Activated naive CD8-positive, alpha-beta T cell treated with anti-CD3 and anti-CD28 coated beads, Interleukin-2, amount 50 U/mL, for 16 hours (primary cell): ENCODE results near the gene HOXA2.

Experiments used
- DNase-seq: peaks from one replicate; pipeline ENCODE4 v3.0.0-alpha.2; 2020; ENCODE audit warnings: low read depth, low spot score

The HOXA2 gene

DNA sequence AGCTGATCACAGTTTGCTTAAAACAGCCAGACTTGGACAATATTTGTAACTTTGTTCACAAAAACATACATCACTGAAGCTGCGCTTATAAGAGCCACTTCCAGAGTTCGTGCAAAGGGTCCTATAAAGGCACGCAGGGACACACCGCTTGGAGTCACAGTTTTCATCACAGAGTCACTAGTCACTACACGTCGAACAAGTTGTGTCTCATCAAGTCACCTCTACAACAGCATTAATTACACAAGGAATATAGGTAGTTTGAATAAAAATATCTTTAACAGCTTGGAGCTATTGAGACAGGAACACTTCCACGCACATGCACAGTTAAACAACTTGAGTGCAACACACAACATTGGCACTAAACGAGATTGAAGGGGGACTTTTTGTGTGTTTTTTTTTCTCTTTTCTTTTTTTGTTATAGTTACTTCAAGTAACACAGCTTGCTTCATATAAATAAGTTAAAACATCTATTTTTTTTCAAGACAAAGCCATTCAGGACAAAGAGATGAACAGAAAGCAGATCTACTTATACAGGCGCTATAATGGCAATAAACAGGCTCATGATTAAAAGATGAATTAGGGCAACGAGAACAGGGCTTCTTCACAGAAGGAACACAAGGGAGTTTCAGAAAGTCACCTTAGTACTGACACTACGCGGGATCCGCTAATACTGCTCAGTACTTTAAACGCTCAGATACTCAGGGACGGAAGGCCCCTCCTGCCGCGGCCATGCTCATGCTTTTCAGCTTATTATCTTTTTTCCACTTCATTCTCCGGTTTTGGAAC, 38.8 kb upstream of the HOXA2 start:
- no peak for DNase-seq

DNA sequence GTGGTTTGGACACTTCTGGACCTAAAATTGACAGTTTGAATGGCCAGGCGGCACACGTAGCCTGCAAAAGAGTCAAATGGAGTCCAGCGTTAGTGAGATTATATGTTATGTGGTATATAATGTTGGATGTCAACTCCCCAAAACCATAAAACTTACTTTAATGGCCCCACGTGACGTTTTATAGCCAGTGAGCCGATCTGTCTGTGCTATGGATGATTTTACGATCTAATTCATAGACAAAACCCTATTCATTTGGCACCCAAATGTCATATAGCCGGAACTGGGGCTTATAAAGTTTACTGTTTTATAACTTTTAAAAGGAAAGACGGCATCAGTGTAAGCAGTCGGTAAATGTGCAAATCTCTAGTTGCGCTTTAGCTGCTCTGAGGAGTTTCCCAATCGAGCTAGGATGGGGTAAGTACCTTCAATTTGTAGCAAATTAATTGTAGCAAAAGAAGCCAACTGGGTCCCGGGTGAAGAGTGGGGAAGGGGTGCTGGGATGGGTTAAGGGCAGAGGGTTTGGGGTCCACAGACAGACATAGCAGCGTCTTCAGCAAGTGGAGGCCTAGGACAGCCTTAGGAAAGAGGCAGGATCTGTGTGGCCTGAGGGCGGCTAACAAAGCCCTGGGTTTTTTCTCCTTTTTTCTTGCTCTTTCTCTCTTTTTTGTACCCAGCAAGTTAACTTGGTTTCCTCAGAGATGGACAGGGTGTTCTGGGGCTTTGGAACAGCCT, 37.8 kb upstream of the HOXA2 start:
- DNase-seq: no peak

DNA sequence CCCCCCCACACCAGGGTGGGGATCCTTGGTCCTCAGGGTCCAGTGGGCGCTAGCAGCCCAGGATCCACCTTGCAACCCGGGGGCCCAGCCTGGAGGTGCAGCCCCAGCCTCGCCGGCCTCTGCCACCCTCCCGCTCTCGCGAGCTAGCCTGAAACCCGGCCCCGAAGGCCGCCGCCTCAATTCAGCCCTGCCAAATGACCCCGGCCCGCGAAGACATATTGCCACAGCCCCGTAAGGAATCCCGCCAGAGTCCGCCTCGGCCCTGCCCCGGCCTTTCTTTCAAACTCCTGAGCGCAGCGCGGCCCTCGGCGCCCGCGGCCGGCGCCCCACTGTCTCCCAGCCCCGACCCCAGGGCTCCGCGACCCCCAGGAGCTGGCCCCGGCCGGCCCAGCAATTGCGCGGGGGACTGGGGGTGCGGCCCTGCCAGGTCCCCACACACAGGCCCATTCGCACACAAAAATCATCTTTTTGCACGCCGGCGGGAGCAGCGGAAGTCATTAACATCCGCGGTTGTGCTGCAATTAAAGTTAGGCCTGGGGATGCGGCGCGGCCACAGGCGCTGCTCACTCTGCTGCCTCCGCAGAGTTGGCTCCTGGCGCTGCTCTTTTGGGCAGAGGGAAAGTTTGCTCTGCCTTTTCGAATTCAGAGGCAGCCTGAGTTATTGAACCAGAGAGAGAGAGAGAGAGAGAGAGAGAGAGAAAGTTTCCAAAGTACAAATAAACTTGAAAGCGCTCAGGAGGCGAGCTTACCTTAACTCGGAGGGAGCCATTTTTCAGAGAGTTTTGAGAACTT, 37.0 kb upstream of the HOXA2 start:
- no peak for DNase-seq

DNA sequence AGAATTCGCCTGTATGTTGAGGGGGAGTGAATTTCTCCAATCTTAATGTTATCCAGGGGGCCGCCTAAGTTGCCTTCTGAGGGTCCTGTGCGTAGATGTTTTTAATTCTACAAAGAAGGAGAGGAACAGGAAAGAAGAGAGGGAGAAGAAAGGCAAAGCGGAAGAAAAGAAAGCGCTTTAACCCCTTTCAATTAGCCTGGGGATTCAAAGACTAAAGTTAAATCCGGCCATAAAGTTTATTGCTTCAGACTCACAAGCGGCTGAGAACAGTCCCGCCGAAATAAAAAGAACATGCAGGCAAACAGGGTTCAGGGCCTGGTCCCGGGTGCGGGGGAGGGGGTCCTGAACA, 36.5 kb upstream of the HOXA2 start:
- no peak for DNase-seq

DNA sequence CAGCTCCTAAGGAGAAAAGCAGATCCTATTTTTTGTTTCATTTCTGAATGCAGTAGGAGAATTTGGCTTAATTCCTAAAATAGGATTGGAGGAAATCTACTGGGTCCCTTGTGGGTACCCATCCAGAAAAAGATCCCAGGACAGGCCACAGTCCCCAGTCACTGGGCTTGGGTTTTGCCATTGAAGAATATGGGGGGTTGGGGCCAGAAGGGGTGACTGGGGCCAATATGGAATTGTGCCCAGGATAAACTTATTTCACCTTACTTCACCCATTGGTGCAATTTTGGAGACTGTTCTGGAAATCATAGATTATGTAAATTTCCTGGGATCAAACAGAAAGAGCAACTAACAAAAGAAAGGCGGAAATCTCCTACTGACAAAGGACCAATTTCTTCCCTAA, 36.0 kb upstream of the HOXA2 start:
- no peak for DNase-seq

DNA sequence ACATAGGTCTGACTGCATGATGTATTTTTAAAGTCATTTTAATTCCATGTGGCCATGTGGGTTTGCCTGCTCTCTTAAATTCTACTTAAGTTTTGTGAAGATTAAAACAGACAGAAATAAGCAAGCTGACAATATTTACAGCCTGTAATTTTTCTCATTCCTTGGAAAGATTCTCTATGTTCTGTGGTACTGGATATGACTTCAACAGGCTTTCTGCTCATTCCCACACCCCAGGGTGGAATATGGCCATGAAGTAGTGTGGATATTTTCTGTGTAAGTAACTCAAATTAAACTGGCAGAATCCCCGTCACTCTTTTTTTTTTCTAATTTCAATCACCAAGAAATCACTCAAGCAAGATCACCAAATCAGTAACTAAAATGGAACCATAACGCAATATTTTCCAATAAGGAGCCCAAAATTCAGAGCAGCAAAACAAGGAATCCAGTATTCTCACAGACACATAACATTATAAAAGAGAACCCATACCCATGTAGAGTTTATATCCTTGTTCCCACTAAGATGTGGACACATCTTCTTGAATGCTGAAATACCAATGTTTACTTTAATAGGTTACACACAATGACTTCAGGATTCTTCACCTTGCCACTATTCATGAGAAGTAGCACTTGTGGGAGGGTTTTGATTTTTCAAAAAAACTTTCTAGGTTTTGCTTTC, 35.3 kb upstream of the HOXA2 start:
- DNase-seq: no peak

DNA sequence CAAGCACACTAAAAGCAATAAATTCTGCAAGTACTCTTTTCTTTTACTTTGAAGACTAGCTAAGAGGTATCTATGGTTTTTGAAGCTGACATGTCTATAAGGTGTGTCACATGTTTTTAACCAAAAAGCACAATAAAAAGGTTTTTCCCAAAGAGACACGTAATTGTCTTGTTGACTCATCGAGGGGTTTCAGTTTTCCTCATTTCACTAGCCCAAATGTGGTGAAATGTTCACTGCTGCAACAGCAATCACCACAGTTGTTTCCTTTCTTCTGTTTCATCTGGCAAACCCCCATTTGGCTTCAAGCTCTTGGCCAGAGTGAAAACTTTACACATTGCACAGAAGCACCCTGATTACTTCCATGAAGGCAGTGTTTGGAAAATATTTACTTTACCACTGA, 31.9 kb upstream of the HOXA2 start:
- no peak for DNase-seq

DNA sequence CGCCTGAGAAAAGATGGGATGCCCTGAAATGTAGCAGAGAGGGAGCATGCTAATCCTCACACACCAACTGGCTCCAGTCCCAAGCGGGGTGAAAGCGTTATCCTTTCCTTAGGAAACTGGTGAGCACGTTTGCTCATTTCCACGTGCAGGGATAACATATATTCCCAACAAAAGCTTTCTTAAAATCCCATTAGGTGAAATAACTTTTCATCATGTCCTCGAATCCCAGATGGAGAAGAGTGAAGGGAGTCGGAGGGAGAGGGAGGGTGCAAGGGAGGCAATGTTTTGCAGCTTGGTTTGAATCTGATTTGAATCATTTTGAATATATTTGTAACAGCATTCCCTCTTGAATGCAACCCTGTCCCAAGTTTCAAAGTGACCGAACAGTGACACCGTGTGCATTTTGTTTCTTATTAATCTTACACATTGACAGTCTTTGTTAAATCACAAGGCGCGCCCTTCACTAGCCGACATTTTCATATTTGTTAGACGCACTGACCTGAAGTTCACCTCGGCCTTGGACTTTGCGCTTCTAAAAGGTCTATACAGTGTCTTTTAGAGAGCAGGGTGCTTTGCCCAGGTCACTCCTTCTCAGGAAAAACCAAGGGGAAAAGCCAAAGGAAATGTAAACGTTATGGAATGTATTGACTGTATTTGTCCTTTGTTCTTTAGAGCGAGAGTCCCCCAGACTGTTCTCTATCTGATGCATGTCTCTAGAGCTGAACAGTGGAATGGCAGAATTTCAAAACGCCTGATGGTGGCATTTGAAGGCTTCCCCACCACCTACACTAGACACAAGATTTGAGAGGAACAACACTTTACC, 31.1 kb upstream of the HOXA2 start:
- no peak for DNase-seq

DNA sequence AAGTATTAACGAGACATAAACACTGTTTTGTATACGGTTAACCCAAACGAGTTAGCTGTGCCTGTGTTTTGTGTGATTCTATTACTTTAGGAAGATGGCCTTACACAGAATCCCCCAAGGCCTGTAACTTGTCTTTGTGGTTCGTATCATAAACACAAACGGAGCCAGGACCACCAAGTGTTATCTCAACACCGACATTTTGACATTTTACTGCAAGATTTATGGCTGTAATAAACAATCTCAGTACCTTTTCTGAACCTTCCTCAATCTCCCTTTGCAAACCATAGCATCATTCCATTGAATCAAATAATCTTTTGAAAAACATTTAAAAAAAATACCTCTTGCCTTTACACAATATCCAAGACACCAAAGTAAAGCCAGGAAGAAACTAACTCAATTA, 30.5 kb upstream of the HOXA2 start:
- no peak for DNase-seq

DNA sequence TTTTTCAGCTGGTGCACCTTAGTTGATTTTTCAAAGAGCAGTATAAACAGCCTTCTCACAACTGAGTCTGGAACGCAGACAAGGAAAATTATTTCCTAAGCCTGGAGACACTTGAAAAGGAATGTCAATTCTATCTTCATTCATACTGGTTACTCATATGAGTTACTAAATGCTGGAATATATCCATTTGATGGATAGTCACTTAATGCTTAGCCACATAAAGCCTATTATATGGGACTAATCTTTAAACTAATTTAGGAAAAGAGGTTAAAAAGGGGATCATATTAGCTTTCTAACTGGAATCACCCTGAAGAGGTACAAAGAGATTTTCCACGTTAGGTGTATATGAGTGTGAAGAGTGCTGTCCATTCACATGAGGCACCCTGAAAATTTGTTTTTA, 29.7 kb upstream of the HOXA2 start:
- no peak for DNase-seq

DNA sequence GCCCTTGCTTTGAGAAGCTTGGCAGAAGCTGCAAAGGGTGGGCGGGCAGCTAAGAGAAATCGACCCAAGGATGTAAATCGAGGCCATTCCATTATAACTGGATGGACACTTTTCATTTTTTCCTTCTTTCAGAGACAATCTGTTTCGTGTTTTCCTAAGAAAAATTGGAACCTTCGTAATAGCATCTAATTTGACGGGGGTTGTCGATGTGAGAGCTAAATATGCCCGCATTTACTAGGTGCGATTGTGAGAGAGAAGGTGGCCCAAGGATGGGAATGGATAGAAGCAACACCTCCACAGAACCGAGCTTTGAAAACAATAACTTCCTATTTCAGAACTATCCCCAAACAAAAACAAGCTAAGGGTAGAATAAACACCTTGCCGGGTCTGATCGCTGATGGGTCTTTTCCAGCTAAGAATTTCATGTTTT, 28.9 kb upstream of the HOXA2 start:
- DNase-seq: no peak

DNA sequence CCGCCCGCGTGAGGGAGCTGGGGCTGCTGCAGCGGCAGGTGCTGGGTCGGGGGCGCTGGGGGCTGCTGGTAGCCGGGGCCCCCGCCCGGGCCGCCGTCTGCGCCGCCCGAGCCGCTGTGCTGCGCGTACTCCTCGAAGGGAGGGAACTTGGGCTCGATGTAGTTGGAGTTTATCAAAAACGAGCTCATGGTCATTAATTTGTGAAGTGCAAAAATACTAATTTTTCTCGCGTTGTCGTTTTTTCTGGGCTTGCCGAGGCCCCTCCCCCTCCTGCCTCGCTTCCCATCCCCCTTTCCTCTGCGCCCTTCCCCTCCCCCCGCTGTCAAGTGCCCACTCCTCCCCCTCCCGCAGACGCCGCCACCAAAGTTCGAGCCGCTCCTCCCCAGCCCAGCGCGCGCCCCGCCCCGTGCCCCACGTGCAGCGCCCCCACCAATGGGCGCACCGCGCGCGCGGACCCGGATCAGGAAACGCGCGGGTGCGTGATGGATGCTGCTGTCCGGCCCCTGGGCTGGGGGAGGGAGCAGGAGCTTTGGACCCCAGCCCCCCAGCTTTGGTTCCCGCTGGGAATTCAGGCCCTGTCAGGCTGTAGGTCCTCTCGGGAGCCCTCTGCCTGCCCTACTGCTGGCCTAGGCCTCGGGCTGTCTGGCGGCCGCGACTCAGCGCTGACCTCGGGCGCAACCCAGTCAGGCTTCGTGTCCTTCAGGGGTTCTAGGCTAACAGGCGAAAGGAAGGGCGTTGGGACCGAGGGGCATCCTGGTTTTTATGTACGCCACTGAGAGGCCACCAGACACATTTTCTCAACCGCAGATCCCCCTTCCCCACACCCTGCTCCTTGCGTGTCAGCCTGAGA, 28.3 kb upstream of the HOXA2 start, which contains the start of gene HOXA4:
Gene HOXA4 (minus strand): TSS at position 218 of the 850 bp plus-strand sequence. CDS start 24 bp downstream, at position 194.
- DNase-seq: peak; percentile 59

DNA sequence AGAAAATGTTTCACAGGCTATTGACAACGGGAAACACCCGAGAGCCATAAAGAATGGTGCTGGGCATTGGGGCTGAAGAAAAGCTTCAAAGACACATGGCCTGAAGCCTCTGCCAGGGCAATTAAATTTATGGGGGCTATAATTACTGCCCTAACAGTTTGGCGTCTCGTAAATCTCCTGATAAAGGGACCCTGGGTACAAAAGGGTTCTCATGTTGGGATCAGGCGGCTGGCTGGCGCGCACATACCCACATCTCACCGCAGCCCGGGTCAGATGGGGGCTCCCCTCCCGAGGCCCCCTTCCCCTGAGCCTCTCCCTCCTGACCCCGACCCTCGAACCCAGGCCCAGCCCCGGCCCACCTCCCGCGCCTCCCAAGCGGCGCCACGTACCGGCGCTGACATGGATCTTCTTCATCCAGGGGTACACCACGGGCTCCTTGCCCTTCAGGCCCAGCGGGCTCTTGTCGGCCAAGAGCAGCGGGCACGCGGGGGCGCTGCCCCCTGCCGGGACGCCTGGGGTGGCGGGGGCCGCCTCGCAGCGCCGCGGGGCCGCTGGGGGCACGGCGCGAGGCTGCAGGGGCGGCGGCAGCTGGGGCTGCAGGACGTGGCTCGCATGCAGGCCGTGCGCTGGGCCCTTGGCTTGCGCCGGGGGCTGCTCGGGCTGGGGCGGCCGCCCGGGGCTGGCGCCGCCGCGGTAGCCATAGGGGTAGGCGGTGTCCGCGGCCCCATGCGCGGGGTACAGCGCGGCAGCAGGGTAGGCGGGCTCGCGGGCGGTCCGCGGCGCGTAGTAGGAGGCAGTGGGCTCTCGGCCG, 27.5 kb upstream of the HOXA2 start:
- no peak for DNase-seq

DNA sequence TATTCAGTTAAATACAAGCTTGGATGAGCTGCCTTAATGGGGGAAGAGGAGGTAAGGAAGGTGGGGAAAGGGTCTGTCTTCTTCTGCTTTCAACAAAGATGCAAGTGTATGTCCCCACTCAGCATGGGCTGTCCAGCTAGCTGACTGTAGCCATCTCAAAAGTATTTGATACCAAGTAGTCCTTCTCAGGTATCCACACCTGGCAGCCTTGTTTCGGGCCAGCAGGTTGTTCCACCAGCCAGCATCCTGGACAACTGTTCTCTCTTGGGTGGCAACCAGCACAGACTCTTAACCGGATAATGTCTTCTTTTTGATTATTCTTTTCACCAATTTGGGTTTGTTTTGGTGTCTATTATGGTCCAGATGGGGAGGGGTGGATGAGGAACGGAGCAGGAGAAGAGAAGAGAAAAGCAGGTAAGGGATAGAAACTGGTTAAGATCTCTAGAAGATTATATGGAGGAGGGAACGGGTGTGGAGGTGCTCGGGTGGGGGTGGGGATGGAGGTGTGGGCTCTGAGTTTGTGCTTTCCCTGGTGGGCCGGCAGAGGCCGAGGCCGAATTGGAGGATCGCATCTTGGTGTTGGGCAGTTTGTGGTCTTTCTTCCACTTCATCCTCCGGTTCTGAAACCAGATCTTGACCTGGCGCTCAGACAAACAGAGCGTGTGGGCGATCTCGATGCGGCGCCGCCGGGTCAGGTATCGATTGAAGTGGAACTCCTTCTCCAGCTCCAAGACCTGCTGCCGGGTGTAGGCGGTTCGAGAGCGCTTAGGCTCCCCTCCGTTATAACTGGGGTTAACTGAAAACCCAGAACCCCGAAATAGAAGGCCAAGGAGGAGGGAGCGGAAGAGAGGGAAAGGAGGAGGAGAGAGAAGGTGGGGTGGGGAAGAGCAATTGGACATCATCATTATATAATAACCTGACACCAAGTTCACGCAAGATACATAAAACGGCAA, 26.6 kb upstream of the HOXA2 start:
- DNase-seq: no peak

DNA sequence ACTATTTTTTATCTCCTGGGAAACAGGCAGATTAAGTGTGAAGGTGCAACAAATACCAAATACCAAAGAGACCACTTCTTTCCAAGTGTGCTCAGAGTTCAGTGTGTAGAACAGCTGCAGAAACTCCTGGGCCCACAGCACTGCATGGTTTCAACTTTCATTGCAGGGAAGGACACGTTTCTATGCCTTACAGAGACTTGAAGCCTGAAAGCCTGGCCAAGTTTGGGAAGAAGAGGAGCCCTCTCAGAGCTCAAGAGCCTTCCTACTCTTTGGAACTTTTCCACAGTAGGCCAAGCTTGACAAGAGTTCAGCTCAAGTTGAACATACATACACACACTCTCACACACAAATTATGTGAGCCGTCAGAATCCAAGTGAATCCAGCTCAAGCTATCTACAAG, 25.6 kb upstream of the HOXA2 start:
- no peak for DNase-seq

DNA sequence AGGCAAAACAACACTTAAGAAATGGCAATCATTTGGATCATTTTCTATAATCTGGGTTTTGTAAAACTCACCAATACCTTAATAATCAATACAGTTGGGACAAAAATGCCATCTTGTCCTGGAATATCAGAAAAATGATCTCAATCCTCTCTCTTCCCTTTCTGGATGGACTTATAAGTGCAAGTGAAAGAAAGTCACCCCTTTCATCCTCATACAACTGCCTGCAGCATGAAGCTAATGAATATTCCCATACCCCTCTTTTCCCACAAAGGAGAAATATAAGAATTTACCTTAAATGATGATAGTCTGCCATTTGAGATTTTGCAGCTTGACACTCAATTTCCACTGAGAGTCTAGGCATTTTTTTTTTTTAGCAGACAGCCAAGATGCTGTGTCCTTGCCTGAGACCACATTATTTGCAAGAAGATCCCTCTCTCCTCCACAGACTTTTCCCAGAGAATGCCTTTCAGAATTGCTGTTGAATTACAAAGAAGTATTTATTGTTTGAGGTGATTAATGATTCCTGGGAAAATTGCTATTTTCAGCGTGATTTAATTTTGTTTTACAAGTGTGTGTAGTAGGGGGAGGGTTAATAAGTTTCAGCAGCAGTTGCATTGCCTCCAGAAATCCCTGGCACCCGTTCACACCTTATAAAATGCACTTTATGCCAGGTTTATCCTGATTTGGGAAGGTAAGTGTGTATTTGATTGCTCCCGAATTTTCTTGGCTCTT, 24.3 kb upstream of the HOXA2 start:
- DNase-seq: no peak

DNA sequence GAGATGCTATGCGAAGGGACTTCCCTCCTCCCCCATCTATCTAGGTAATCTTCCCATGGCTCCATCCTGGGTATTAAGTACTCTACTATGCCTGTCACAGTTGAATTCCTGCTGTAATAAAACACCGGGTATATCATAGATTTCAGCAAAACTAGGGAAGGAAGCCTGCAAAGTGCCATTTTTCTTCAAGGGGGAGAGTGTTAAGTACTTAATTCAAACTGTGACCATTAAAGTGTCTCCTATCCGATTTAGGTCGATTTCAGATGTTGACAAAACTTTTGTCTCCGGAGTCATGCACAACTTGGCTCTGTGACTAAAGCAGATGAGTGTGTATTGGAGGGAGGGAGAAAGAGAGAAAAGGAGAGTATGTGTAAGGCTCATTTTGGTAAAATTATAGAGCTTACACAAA, 23.5 kb upstream of the HOXA2 start:
- DNase-seq: no peak
